ENCODE results near the gene LRRC74A.

Gene LRRC74A

DNA sequence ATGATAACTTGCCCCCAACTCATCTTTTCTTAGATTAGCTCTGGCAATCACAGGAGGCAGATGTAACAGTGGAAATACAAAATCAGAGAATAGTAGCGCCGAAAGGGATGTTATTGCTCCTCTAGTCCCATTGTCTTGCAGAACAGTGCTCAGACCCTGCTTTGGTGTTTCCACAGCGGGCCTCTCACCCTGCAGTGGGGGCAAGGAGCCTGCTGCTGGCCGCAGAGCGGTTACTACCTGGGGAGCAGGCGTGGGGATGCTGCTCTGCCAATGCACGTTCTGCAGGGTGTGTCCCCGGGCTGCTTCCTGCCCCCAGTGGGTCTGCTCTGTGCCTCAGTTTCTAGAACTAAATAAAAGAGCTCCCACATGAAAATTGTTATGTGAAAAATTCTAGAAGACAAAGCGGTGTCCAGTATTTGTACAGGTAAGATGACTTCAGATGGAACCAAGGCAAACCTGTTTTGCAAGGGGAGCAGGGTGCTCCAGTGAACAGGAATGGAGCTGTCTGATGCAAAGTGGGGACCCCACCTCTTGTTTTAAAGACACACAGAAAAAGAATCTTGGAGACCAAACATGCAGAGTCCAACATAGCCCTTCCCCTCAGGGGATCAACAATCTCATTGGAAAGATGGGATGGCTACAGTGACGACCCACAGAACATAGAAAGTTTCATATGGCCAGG lies 35.5 kb downstream of the LRRC74A start:
- TF ChIP-seq, protein P1, sequence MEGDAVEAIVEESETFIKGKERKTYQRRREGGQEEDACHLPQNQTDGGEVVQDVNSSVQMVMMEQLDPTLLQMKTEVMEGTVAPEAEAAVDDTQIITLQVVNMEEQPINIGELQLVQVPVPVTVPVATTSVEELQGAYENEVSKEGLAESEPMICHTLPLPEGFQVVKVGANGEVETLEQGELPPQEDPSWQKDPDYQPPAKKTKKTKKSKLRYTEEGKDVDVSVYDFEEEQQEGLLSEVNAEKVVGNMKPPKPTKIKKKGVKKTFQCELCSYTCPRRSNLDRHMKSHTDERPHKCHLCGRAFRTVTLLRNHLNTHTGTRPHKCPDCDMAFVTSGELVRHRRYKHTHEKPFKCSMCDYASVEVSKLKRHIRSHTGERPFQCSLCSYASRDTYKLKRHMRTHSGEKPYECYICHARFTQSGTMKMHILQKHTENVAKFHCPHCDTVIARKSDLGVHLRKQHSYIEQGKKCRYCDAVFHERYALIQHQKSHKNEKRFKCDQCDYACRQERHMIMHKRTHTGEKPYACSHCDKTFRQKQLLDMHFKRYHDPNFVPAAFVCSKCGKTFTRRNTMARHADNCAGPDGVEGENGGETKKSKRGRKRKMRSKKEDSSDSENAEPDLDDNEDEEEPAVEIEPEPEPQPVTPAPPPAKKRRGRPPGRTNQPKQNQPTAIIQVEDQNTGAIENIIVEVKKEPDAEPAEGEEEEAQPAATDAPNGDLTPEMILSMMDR (IDR thresholded peaks at IDR 0.05): no peak

DNA sequence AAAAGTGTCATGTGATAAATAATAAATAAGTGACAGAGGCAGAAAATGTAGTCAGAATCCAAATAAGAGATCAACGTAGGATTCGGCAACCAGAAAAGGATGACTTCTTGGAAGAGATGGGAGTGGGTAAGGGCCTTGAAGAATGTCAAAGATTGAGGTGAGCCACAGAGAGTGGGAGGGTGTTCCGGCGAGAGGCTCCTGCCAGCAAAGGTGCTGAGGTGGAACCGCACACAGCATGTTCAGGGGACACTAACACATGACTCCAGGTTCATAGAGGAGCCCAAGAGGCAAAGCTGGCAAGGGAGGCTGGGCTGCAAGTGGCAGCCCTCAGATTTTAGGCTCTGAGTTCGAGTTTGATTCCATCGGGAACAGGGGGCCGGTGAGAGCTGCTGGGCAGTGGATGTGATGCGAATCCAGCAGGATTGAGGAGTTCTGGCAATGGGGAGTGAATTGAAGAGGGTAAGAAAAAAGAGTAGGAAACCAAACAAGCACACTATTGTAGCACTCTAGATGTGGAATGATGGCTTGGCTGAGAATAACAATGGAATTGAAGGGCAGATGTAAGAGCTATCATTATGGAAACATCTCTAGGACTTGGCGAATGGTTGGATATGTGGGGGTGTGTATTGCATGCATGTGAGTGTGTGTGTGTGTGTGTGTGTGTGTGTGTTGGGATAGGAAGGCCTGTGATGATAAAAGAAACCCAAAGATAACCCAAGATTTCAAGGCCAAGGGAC lies 36.5 kb downstream of the LRRC74A start:
- TF ChIP-seq, protein P1 (IDR thresholded peaks at IDR 0.05): no peak

DNA sequence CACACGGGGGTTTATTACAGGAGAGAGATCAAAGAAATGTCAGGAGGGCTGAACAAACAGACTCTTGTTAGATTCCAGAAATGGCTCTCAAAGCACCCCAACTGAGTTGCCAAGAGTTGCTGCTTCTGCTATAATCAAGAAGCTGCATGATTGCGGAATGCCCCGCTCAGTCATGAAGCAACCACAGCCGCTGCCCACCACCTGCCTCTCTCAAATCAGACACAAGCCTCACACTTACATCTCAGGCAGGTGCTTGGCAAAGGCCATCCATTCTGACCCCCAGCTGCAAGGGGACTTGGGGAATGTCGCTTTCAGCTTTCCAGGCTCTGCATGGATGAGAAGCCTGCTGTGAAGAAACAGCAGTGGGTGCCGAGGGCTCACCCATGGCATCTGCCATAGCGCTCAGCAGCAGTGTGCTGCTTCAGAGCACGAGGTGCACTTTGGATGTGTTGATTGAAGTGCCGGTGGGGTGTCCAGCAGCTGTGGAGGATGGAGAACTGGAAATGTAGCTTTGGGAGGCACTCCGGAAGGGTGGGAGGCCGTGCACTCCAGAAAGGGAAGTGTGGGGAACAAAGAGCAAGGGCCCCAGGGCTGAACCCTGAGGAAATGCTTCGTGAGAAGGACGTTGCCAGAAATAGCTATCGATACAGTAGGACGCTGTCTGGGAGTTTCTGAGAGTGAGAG lies 37.7 kb downstream of the LRRC74A start:
- TF ChIP-seq, protein P1 (IDR thresholded peaks at IDR 0.05): no peak

DNA sequence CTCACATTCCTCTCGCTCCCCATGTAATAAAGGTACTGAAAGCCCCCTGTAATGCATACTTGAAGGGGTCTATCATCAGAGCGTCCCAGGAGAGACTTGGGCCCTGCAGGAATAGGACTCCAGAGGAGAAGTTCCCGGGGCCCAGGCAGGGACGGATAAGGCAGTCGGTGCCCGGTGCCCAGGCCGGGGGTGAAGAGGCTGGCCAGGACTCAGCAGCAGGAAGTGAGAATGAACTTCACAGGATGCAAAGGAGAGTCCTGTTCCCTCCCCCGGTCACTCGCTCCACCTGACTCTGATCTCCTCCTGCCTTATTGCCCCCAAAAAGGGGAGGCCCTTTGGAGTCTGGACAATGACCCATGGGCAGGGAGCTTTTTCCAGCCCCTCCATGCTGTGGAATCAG lies 40.2 kb downstream of the LRRC74A start:
- TF ChIP-seq, protein P1 (IDR thresholded peaks at IDR 0.05): no peak

DNA sequence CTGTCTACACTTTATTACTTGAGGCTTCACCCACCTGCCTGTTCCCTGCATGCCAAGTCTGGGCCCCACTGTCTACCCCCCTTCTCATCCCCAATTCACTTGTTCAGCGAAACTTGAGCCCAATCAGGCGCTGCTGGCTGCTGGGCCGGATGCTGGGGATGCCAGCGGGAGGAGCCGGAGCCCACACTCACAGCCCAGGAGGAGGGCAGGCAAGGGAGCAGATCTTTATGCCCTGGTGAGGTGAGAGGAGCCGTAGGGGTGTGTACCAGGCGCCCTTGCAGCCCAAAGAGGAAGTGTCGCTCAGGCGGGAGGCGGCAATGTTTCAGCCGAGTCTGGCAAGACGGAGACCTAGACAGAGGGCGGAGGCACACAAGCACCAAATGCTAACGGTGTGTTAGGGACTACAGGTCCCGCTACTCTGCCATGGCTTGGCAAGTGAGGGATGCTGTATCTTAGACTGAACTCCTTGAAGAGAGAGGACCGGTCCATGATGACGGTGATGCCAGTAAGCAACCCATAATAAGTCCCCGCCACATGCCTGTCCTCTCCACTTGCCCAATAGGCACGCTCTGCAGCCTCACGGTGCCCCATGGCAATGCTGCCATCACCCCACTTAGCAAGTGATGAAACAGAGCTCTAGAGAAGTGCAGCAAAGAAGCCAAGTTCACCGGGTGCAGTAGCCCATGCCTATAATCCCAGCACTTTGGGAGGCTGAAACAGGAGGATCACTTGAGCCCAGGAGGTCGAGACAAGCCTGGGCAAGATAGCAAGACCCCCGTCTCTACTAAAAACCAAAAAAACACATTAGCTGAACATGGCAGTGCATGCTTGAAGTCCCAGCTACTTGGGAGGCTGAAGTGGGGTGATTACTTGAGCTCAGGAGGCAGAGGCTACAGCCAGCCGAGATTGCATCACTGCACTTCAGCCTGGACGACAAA lies 41.6 kb downstream of the LRRC74A start:
- TF ChIP-seq, protein P1 (IDR thresholded peaks at IDR 0.05): no peak

DNA sequence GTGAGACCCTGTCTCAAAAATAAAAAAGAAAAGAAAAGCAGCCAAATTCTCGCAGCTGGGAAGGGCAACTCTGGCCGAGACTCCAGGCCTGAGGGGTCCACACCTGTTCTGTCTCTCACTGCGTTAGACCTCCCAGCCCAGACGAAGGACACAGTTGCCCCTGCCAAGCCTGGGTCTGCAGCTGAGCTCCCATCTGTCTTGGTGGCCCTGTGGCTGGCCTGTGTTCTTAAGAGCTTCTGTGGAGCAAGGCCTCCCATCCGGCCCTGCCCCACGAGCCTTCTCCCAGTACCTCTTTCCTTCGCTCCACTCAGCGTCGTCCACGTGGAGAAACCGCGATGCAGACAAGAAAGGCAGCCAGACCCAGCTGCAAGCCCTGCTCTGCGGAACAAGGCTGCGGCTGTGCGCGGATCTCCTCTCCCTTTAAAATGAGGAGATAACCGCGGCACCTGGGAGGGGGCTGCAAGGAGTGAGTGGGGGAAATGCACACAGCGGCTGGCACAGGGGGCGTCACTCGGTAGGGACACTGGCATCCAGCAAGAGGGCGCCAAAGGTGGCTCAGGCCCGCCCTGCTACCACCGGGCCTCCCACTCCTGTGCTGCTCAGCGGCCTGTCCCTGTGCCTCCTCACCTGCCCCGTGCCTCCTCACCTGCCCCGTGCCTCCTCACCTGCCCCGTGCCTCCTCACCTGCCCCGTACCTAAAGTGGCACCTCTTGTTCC lies 42.4 kb downstream of the LRRC74A start:
- TF ChIP-seq, protein P1 (IDR thresholded peaks at IDR 0.05): no peak
